IPS DF 6.9 (cell line): ENCODE data around the gene PTPN13.
A peak's percentile ranks its signal among the peaks of the same experiment; 100 is the strongest.
"Not testable (repeated sequence)": the region's sequence is repeated elsewhere in the genome, so short reads cannot be mapped to it uniquely, and the experiment has no call there.

ENCODE experiments used
- DNase-seq: peaks from one replicate; pipeline ENCODE4 v3.0.0-alpha.2; 2013; ENCODE audit warnings: low read depth, low spot score
- H3K27ac ChIP-seq: one replicate; pipeline ENCODE4 v1.5.1; 2013; ENCODE audit warnings: low read length, control low read depth
- H3K27me3 ChIP-seq: 2 replicates; pipeline ENCODE4 v1.6.1; 2013; ENCODE audit warnings: mild to moderate bottlenecking, low read length; ENCODE audit not compliant: control insufficient read depth, insufficient read depth
- H3K36me3 ChIP-seq: 2 replicates; pipeline ENCODE4 v1.6.1; 2013; ENCODE audit warnings: low read length; ENCODE audit not compliant: control insufficient read depth, insufficient read depth
- H3K4me1 ChIP-seq: 2 replicates; pipeline ENCODE4 v1.6.1; 2013; ENCODE audit warnings: low read length; ENCODE audit not compliant: control insufficient read depth, insufficient read depth
- H3K4me3 ChIP-seq: 2 replicates; pipeline ENCODE4 v1.5.1; 2013; ENCODE audit warnings: mild to moderate bottlenecking, low read length
- H3K9me3 ChIP-seq: 2 replicates; pipeline ENCODE4 v1.6.1; 2013; ENCODE audit warnings: low read length, inconsistent platforms; ENCODE audit not compliant: control insufficient read depth, insufficient read depth
- WGBS: extraction: QIAGEN DNeasy Blood & Tissue Kit; methylation state at CpG from one replicate; pipeline ENCODE4 v1.1.7; 2013; ENCODE audit warnings: mixed read lengths, missing lambda C conversion rate; ENCODE audit not compliant: insufficient read length, insufficient coverage; 5-methylcytosine and 5-hydroxymethylcytosine counted together

The PTPN13 gene

GRCh38 chr4:86644892-86645291 lies 50.8 kb downstream of the PTPN13 start:
- H3K9me3 ChIP-seq: no peaks in the 10 kb centered on the region
- no peak overlapping the region for H3K27ac ChIP-seq
- no CpG with 5 or more reads among the region's 8 CpGs for WGBS
- no peaks in the 10 kb centered on the region for H3K27me3 ChIP-seq
- no peaks in the 10 kb centered on the region for H3K36me3 ChIP-seq
- H3K4me3 ChIP-seq: no peak overlapping the region
- DNase-seq: no peak
- H3K4me1 ChIP-seq: no peaks in the 10 kb centered on the region

GRCh38 chr4:86652332-86652932 lies 58.3 kb downstream of the PTPN13 start:
- no peak for DNase-seq
- Histone ChIP-seq H3K9me3 (no peaks in the 10 kb centered on the region; the same call in 1 of the 2 replicates), H3K4me3 (no peak overlapping the region), H3K27me3 (no peaks in the 10 kb centered on the region), H3K27ac (no peak overlapping the region), H3K36me3 (no peaks in the 10 kb centered on the region), H3K4me1 (no peaks in the 10 kb centered on the region)
- no CpG with 5 or more reads among the region's 1 CpG for WGBS

- Histone ChIP-seq H3K27me3 (no peaks in the 10 kb centered on the region), H3K27ac (no peak overlapping the region), H3K4me3 (no peak overlapping the region), H3K4me1 (no peaks in the 10 kb centered on the region; the same call in 1 of the 2 replicates), H3K36me3 (no peaks in the 10 kb centered on the region), H3K9me3 (no peaks in the 10 kb centered on the region; the same call in 1 of the 2 replicates)
- WGBS: no CpG with 5 or more reads among the region's 4 CpGs
- DNase-seq: peak; percentile 7
These were observed 59.2 kb downstream of the PTPN13 start for GRCh38 chr4:86653237-86653865.

- not testable (repeated sequence) for H3K4me1 ChIP-seq, H3K27me3 ChIP-seq, H3K9me3 ChIP-seq, H3K36me3 ChIP-seq, H3K27ac ChIP-seq, H3K4me3 ChIP-seq, DNase-seq
- WGBS: no CpG with 5 or more reads among the region's 10 CpGs
These were observed 62.7 kb downstream of the PTPN13 start for GRCh38 chr4:86656781-86657180.

- no CpG with 5 or more reads among the region's 1 CpG for WGBS
- no peaks in the 10 kb centered on the region for H3K27me3 ChIP-seq
- no peaks in the 10 kb centered on the region for H3K36me3 ChIP-seq
- H3K4me1 ChIP-seq: no peaks in the 10 kb centered on the region; the same call in 1 of the 2 replicates
- H3K9me3 ChIP-seq: no peaks in the 10 kb centered on the region
- DNase-seq: no peak
- no peak overlapping the region for H3K27ac ChIP-seq
- no peak overlapping the region for H3K4me3 ChIP-seq
These were observed 63.3 kb downstream of the PTPN13 start for GRCh38 chr4:86657382-86657781.

GRCh38 chr4:86657910-86658309 lies 63.8 kb downstream of the PTPN13 start:
- Histone ChIP-seq H3K27me3 (no peaks in the 10 kb centered on the region), H3K4me3 (no peak overlapping the region), H3K9me3 (no peaks in the 10 kb centered on the region), H3K27ac (no peak overlapping the region), H3K4me1 (no peaks in the 10 kb centered on the region; the same call in 1 of the 2 replicates), H3K36me3 (no peaks in the 10 kb centered on the region)
- no CpG with 5 or more reads among the region's 3 CpGs for WGBS
- DNase-seq: no peak

GRCh38 chr4:86660401-86660800 lies 66.3 kb downstream of the PTPN13 start:
- WGBS: no CpG with 5 or more reads among the region's 2 CpGs
- no peak overlapping the region for H3K27ac ChIP-seq

GRCh38 chr4:86661006-86661405 lies 66.9 kb downstream of the PTPN13 start:
- Histone ChIP-seq H3K27ac (no peak overlapping the region), H3K27me3 (no peaks in the 10 kb centered on the region), H3K4me1 (no peaks in the 10 kb centered on the region; the same call in 1 of the 2 replicates), H3K9me3 (no peaks in the 10 kb centered on the region), H3K4me3 (no peak overlapping the region), H3K36me3 (no peaks in the 10 kb centered on the region)
- DNase-seq: no peak

More at GRCh38 chr4:86660401-86660800, 66.3 kb downstream of the PTPN13 start:
- no peaks in the 10 kb centered on the region for H3K36me3 ChIP-seq
- no peaks in the 10 kb centered on the region for H3K27me3 ChIP-seq
- DNase-seq: no peak
- no peaks in the 10 kb centered on the region; the same call in 1 of the 2 replicates for H3K4me1 ChIP-seq
- H3K4me3 ChIP-seq: no peak overlapping the region
- H3K9me3 ChIP-seq: no peaks in the 10 kb centered on the region

- H3K27ac ChIP-seq: no peak overlapping the region
- no peaks in the 10 kb centered on the region for H3K27me3 ChIP-seq
- no peak overlapping the region for H3K4me3 ChIP-seq
- no peak for DNase-seq
- no peaks in the 10 kb centered on the region for H3K36me3 ChIP-seq
- WGBS: no CpG with 5 or more reads among the region's 1 CpG
- H3K4me1 ChIP-seq: no peaks in the 10 kb centered on the region; the same call in 1 of the 2 replicates
- no peaks in the 10 kb centered on the region for H3K9me3 ChIP-seq
These were observed 67.3 kb downstream of the PTPN13 start for GRCh38 chr4:86661418-86661817.

- no peak overlapping the region for H3K27ac ChIP-seq
- no CpG with 5 or more reads among the region's 1 CpG for WGBS
These were observed 70.8 kb downstream of the PTPN13 start for GRCh38 chr4:86664959-86665358.

GRCh38 chr4:86670298-86670697 lies 76.2 kb downstream of the PTPN13 start:
- no peak overlapping the region for H3K27ac ChIP-seq
- no peak for DNase-seq
- no peaks in the 10 kb centered on the region for H3K4me1 ChIP-seq
- H3K9me3 ChIP-seq: no peaks in the 10 kb centered on the region
- no peak overlapping the region for H3K4me3 ChIP-seq
- H3K27me3 ChIP-seq: no peaks in the 10 kb centered on the region
- no peaks in the 10 kb centered on the region for H3K36me3 ChIP-seq
- WGBS: no CpG with 5 or more reads among the region's 1 CpG

More at GRCh38 chr4:86664959-86665358, 70.8 kb downstream of the PTPN13 start:
- no peaks in the 10 kb centered on the region for H3K4me1 ChIP-seq
- H3K27me3 ChIP-seq: no peaks in the 10 kb centered on the region
- no peak for DNase-seq
- no peaks in the 10 kb centered on the region for H3K9me3 ChIP-seq
- no peak overlapping the region for H3K4me3 ChIP-seq
- no peaks in the 10 kb centered on the region for H3K36me3 ChIP-seq
